CD14-positive monocyte (primary cell): ENCODE measurements around the gene RHOF. TPM values are rescaled to one million over a fixed set of nuclear protein-coding genes. Genes with fewer than 3 reads are reported as not detected.

Experiments used
- DNase-seq, 3 donors: peaks; one replicate each; pipeline ENCODE4 v3.0.0-alpha.2; 2011 to 2022
- H2AFZ ChIP-seq: 2 replicates; pipeline ENCODE4 v1.6.0; 2012; ENCODE audit warnings: mild to moderate bottlenecking, low read depth, low read length, inconsistent platforms; ENCODE audit not compliant: insufficient read depth, poor library complexity, severe bottlenecking
- H3K27ac ChIP-seq, 2 donors: 1 replicate in 1 of 2; 2 replicates in 1 of 2; pipeline ENCODE4 v1.5.1; 2012 to 2013; ENCODE audit warnings: low read length in 2 of 2, control low read depth in 1 of 2, inconsistent platforms in 1 of 2, low read depth in 1 of 2, mild to moderate bottlenecking in 1 of 2
- H3K27me3 ChIP-seq, 2 donors: one replicate each; pipeline versions ENCODE4 v1.6.0 to v1.6.1; 2011 to 2013; ENCODE audit warnings: low read length in 2 of 2; ENCODE audit not compliant: control insufficient read depth in 2 of 2, insufficient read depth in 2 of 2
- H3K36me3 ChIP-seq, 2 donors: replicated peaks in 1 of 2; 1 replicate in 1 of 2; 2 replicates in 1 of 2; pipeline versions ENCODE4 v1.5.1 to v1.6.1; 2012 to 2013; ENCODE audit warnings: low read length in 2 of 2, control low read depth in 1 of 2, inconsistent platforms in 1 of 2, mild to moderate bottlenecking in 1 of 2; ENCODE audit not compliant: insufficient read depth in 2 of 2, control insufficient read depth in 1 of 2
- H3K4me1 ChIP-seq, 2 donors: 1 replicate in 1 of 2; 2 replicates in 1 of 2; pipeline versions ENCODE4 v1.5.1 to v1.6.1; 2012 to 2013; ENCODE audit warnings: low read length in 2 of 2, control low read depth in 1 of 2, inconsistent platforms in 1 of 2, mild to moderate bottlenecking in 1 of 2, moderate library complexity in 1 of 2; ENCODE audit not compliant: insufficient read depth in 2 of 2, control insufficient read depth in 1 of 2
- H3K4me2 ChIP-seq: replicated peaks from 2 replicates; pipeline ENCODE3; 2012; ENCODE audit warnings: low read length, moderate library complexity, mild to moderate bottlenecking; ENCODE audit not compliant: poor library complexity, severe bottlenecking; ENCODE audit errors: extremely low read depth
- H3K4me3 ChIP-seq, 3 experiments: fragments of 200-600 bp in 1 of 3; sonication (generic) in 1 of 3; replicated peaks in 1 of 3; 1 replicate in 2 of 3; 2 replicates in 1 of 3; pipeline ENCODE4 v1.5.1; 2011 to 2013; ENCODE audit warnings: low read length in 3 of 3, mild to moderate bottlenecking in 3 of 3, control low read depth in 2 of 3, low read depth in 2 of 3, inconsistent platforms in 1 of 3, moderate library complexity in 1 of 3
- H3K79me2 ChIP-seq: 2 replicates; pipeline ENCODE4 v1.6.0; 2012; ENCODE audit warnings: mild to moderate bottlenecking, control low read depth, inconsistent platforms, low read length, moderate library complexity; ENCODE audit not compliant: insufficient read depth
- H3K9ac ChIP-seq: 2 replicates; pipeline ENCODE4 v1.6.0; 2017; ENCODE audit warnings: low read length, mild to moderate bottlenecking; ENCODE audit not compliant: insufficient read depth, poor library complexity, severe bottlenecking
- H3K9me3 ChIP-seq, 2 donors: replicated peaks in 1 of 2; 1 replicate in 1 of 2; 2 replicates in 1 of 2; pipeline versions ENCODE4 v1.5.1 to v1.6.1; 2012 to 2013; ENCODE audit warnings: low read length in 2 of 2, control low read depth in 1 of 2; ENCODE audit not compliant: control insufficient read depth in 1 of 2, insufficient read depth in 1 of 2
- H4K20me1 ChIP-seq: 2 replicates; pipeline ENCODE4 v1.6.0; 2012; ENCODE audit warnings: mild to moderate bottlenecking, low read length, control low read depth, moderate library complexity; ENCODE audit not compliant: insufficient read depth
- H3K27ac Mint-ChIP-seq, 7 donors: one replicate each; pipeline ENCODE4 v1.8.0; 2020; ENCODE audit warnings: mild to moderate bottlenecking in 7 of 7, mixed read lengths in 7 of 7, moderate library complexity in 6 of 7, inconsistent platforms in 2 of 7
- H3K27me3 Mint-ChIP-seq, 3 donors: one replicate each; pipeline ENCODE4 v1.8.0; 2021 to 2022; ENCODE audit warnings: low read depth in 3 of 3, mild to moderate bottlenecking in 3 of 3, mixed read lengths in 3 of 3, moderate library complexity in 3 of 3, inconsistent platforms in 1 of 3
- H3K36me3 Mint-ChIP-seq, 2 donors: one replicate each; pipeline ENCODE4 v1.8.0; 2020; ENCODE audit warnings: mixed read lengths in 2 of 2, inconsistent platforms in 1 of 2, mild to moderate bottlenecking in 1 of 2
- H3K4me1 Mint-ChIP-seq: one replicate; pipeline ENCODE4 v1.8.0; 2020; ENCODE audit warnings: mild to moderate bottlenecking, mixed read lengths
- H3K4me3 Mint-ChIP-seq, 2 donors: one replicate each; pipeline ENCODE4 v1.8.0; 2020; ENCODE audit warnings: mild to moderate bottlenecking in 2 of 2, mixed read lengths in 2 of 2, moderate library complexity in 1 of 2
- H3K9me3 Mint-ChIP-seq, 7 donors: one replicate each; pipeline ENCODE4 v1.8.0; 2020 to 2022; ENCODE audit warnings: mixed read lengths in 7 of 7, mild to moderate bottlenecking in 6 of 7, moderate library complexity in 6 of 7, inconsistent platforms in 2 of 7
- WGBS: methylation state at CpG from one replicate; pipeline ENCODE4 v1.1.5; 2013; ENCODE audit warnings: missing lambda C conversion rate; ENCODE audit not compliant: insufficient coverage; 5-methylcytosine and 5-hydroxymethylcytosine counted together
- intact Hi-C, 2 donors: fragments of 100-400 bp; cut with micrococcal nuclease; formaldehyde crosslinking; loops; one replicate each; pipeline versions ENCODE4 v1.15.0 to v1.15.1; 2023
- polyA plus RNA-seq, 3 donors: library from polyadenylated mRNA; depleted of rRNA in 1 of 3; unstranded in 2 of 3; stranded (reverse) in 1 of 3; fragments of 300-500 nt in 2 of 3; fragments of >200 nt in 1 of 3; fragmentation: Illumina TruSeq in 2 of 3; gene quantifications; 1 replicate in 2 of 3; 2 replicates in 1 of 3; pipeline ENCODE4 v1.2.3, GENCODE V29; 2012 to 2021
- TF ChIP-seq, protein P1 (sequence below): fragments of 200-600 bp; IDR thresholded peaks from one replicate; pipeline ENCODE4 v1.8.0; 2022; ENCODE audit warnings: antibody characterized with exemption, mild to moderate bottlenecking

The RHOF gene
- polyA plus RNA-seq, 3 donors = 7.1 to 25.9 (median 13.6) TPM

DNA sequence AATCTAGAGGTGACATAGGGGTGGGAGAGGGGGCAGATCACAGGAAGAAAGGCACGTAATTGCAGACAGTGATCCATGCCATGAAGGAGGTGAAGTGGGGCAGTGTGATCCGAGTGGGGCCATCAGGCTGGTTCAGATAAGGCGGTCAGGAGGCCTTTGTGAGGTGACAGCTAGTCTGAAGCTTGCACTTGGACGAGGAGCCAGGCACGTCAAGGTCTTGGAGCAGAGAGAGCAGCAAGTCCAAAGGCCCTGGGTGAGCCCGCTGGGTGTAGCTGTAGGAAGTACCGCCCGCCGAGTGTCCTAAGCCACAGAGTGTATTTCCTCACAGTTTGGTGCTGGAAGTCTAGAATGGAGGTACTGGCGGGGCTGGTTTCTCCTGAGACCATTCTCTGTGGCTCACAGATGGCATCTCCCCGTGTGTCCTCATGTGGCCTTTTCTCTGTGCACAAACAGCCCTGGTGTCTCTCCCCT, 23.6 kb downstream of the RHOF start:
- Histone ChIP-seq H3K27ac (no peak overlapping the region), H3K9me3 (no peaks in the 10 kb centered on the region), H3K9ac (no peak overlapping the region), H3K79me2 (no peaks in the 10 kb centered on the region), H4K20me1 (no peaks in the 10 kb centered on the region), H3K4me1 (peaks cover 0 to 7% of the 10 kb centered on the region in 2 donors), H3K4me2 (no peak overlapping the region), H3K36me3 (no peaks in the 10 kb centered on the region), H2AFZ (no peak overlapping the region), H3K27me3 (no peaks in the 10 kb centered on the region), H3K4me3 (no peak overlapping the region)
- DNase-seq = no peak
- Mint-ChIP-seq H3K27ac (peak overlapping the region in 2 of 7 donors; percentile 0 to 42), H3K4me1 (peaks cover 10% of the 10 kb centered on the region), H3K36me3 (no peaks in the 10 kb centered on the region), H3K9me3 (no peaks in the 10 kb centered on the region), H3K27me3 (peaks cover 0 to 2% (median 0%) of the 10 kb centered on the region in 3 donors), H3K4me3 (no peak overlapping the region)
- WGBS = 60% methylated on average over 8 of the region's 11 CpGs
- intact Hi-C loops = loop anchor here in 1 of 2 donors (10.0 kb wide), 1 partner anchor 275 kb away; no protein-coding TSS in a partner anchor
- TF ChIP-seq, protein P1, sequence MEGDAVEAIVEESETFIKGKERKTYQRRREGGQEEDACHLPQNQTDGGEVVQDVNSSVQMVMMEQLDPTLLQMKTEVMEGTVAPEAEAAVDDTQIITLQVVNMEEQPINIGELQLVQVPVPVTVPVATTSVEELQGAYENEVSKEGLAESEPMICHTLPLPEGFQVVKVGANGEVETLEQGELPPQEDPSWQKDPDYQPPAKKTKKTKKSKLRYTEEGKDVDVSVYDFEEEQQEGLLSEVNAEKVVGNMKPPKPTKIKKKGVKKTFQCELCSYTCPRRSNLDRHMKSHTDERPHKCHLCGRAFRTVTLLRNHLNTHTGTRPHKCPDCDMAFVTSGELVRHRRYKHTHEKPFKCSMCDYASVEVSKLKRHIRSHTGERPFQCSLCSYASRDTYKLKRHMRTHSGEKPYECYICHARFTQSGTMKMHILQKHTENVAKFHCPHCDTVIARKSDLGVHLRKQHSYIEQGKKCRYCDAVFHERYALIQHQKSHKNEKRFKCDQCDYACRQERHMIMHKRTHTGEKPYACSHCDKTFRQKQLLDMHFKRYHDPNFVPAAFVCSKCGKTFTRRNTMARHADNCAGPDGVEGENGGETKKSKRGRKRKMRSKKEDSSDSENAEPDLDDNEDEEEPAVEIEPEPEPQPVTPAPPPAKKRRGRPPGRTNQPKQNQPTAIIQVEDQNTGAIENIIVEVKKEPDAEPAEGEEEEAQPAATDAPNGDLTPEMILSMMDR = no peak

DNA sequence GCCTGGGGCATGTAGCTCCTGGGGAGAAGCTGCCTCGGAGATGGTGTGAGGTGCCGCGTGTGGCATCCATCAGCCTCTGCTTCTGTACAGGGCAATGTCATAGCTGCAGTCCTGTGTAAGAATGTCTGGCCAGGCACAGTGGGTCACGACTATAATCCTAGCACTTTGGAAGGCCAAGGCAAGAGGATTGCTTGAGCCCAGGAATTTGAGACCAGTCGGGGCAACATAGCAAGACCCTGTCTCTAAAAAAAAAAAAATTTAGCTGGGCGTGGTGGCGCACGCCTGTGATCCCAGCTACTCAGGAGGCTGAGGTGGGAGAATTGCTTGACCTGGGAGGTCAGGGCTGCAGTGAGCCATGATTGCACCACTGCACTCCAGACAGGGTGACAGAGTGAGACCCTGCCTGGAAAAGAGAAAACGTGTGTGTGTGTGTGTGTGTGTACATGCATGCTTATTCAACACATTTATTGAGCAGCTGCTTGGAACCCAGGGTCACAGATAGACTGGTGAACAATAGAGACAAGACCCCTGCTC, 24.1 kb downstream of the RHOF start:
- Mint-ChIP-seq H3K4me3 (no peak overlapping the region), H3K4me1 (peaks cover 10% of the 10 kb centered on the region), H3K27me3 (peaks cover 0 to 2% (median 0%) of the 10 kb centered on the region in 3 donors), H3K27ac (peak overlapping the region in 2 of 7 donors; percentile 0 to 30), H3K9me3 (no peaks in the 10 kb centered on the region), H3K36me3 (no peaks in the 10 kb centered on the region)
- DNase-seq = no peak
- Histone ChIP-seq H3K4me3 (no peak overlapping the region), H3K9me3 (no peaks in the 10 kb centered on the region), H3K9ac (no peak overlapping the region), H3K27ac (no peak overlapping the region), H3K79me2 (no peaks in the 10 kb centered on the region), H3K4me2 (no peak overlapping the region), H2AFZ (no peak overlapping the region), H4K20me1 (no peaks in the 10 kb centered on the region), H3K36me3 (no peaks in the 10 kb centered on the region), H3K4me1 (peaks cover 0 to 7% of the 10 kb centered on the region in 2 donors), H3K27me3 (no peaks in the 10 kb centered on the region)
- TF ChIP-seq, protein P1 = no peak
- whole genome bisulfite sequencing = 93% methylated on average over 9 of the region's 9 CpGs
- intact Hi-C loops = no loop called here
